Measurements from ENCODE around the gene CRYL1.

Gene CRYL1

GRCh38 chr13:20491926-20492435 is 33.7 kb downstream of the CRYL1 start:
- no peak for DNase-seq

DNA sequence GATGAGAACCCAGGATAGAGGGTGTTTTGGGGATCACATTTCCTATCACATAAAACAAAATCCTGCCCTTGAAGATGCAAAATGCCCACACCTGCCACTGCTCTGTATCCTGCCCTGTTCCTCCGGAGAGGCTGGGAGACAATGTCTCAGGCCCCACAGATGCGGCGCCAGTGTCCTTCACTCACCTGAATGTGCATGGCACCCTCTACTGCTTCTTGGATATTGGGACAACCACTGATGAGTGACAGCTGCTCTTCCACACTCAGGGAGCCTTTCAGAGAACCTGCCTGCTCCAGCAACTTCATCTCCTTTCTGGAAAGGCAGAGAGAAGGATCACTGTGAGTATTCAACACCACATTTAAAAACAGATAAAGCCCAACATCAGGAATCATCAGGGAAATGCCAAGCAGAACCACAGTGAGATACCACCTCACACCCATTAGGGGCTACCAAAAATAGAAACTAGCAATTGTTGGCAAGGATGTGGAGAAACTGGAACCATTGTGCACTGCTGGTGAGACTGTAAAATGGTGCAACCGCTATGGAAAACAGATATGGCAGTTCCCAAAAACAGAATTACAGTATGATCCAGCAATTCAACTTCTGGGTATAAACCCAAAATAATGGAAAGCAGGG is 36.4 kb downstream of the CRYL1 start:
- peak; percentile 38 for DNase-seq

DNA sequence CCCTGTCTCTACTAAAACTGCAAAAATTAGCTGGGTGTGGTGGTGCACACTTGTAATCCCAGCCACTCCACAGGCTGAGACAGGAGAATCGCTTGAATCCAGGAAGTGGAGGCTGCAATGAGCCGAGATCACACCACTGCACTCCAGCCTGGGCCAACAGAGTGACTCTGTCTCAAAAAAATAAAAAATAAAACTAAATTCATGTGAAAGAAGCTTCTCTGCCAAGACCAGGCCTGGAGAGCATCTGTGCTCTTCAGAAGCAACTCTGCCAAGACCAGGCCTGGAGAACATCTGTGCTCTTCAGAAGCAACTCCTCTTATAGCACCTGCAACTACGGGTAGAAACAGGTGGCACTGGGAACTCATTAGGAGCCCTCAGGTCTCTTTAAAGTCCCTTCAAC is 37.7 kb downstream of the CRYL1 start:
- DNase-seq: no peak

DNA sequence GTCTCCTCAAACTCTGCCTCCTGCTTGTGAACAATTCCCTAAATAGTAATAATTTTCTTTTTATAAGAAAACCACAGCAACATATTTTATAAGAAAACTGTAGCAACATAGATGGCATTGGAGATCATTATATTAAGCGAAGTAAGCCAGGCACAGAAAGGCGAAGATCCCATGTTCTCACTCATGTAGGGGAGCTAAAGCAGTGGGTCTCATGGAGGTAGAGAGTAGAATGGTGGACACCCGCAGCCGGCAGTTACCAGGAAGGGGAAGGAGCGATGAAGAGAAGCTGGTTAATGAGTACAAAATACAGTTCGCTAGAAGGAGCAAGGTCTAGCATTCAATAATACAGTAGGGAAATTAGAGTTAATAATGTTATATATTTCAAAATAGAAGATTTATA is 42.9 kb downstream of the CRYL1 start:
- no peak for DNase-seq

DNA sequence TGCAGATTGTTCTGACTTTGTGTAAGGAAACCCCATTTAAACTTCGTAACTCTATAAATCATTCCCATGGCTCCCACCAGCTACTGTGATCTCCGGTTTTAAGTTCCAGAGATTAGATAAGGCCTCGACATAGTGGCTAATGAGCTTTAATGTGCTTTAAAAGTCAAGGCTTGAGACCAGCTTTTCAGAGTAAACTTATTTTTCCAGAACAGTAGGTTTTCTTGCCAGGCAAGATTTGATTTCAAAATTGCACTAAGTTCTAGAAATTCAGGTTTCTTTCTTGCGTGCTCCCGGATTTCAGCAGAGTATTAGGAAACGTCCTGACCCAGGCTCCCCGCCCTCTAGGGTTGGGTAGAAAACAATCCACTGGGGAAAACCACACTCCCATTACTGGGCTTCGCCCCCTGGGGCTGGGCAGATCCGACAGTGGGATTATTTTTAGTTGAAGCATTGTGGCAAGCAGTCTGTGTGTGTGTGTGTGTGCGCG is 43.3 kb downstream of the CRYL1 start:
- DNase-seq: no peak

DNA sequence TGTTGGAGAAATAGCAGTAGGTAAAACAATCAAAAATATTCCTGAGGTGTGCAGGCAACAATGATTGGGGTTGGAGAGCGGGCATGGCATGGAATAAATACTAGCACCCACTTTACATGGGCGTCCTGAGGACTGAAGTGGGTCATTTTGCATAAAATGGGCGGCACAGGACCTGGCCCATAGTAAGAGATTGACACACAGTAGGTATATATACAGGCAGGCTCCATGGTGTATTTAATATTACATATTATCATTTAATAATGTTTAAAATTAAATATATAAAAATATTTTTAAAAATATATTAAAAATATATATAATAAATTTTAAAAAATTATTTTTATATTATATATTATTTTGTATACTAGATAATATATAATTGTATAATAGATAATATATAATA is 48.3 kb downstream of the CRYL1 start:
- DNase-seq: no peak

- DNase-seq: peak; percentile 64
Measured at GRCh38 chr13:20475927-20476691, 49.5 kb downstream of the CRYL1 start.

- DNase-seq: no peak
Measured at GRCh38 chr13:20474515-20474914, 51.1 kb downstream of the CRYL1 start.

- no peak for DNase-seq
Measured at GRCh38 chr13:20473888-20474287, 51.8 kb downstream of the CRYL1 start.

GRCh38 chr13:20473139-20473538 is 52.5 kb downstream of the CRYL1 start:
- no peak for DNase-seq

DNA sequence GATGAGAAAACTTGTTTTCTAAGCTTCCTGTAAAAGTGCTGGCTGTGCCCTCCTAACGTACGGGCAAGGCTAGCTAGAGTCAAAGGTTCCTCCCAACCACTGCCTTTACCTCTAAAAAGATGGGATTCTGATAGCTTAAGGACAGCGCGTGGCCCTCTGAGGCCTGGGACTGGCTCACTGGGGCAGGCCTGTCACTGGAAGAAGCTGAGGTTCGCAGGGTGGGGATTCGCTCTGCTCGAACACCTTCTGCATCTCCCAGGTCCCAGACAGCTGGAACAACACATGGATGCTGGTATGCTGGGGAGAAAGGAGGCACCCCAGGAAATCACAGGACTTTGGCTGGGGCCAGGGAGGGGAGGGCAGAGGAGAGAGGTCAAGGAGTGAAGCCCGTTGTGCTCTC is 53.1 kb downstream of the CRYL1 start:
- no peak for DNase-seq

DNA sequence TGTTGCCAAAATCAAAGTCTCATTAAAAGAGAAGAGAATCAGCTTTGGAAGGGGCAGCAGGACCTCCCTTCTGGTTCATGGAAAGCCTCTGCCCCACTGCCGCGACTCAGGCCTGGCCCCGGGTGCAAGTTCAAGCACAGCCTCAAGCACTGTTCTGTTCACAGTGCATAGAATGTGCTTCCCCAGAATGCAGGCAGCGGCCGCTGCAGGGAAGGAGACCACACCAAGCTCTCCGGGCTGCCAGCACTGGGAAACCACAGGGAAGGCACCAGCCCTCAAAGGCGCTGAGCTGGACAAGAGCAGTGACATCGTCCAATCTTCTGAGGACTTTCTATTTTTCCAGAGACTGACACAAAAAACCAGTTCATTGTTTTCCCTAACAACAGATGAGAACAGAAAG is 55.5 kb downstream of the CRYL1 start:
- DNase-seq: no peak

- no peak for DNase-seq
Measured at GRCh38 chr13:20466371-20466770, 59.3 kb downstream of the CRYL1 start.

- no peak for DNase-seq
Measured at GRCh38 chr13:20465218-20465879, 60.3 kb downstream of the CRYL1 start.

- DNase-seq: no peak
Measured at GRCh38 chr13:20462921-20463320, 62.7 kb downstream of the CRYL1 start.

GRCh38 chr13:20462533-20462915 is 63.1 kb downstream of the CRYL1 start:
- no peak for DNase-seq

- no peak for DNase-seq
Measured at GRCh38 chr13:20461860-20462532, 63.7 kb downstream of the CRYL1 start.

GRCh38 chr13:20461481-20461859 is 64.2 kb downstream of the CRYL1 start:
- no peak for DNase-seq

DNA sequence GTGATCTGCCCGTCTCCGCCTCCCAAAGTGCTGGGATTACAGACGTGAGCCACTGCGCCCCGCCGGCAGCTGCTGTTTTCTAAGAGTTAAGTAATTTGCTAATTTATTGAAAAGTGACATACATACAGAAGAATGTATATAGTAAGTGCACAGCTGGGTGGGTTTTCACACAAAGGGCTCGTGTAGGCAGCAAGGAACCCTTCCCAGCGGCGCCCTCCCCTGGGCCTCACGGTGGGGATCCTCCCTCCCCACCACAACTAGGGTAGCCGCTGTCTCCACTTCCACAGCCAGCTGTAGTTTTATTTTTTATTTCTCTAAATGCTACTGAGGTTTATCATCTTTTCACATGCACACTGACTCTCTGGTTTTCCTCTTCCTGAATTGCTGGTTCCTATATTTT is 64.9 kb downstream of the CRYL1 start:
- DNase-seq: no peak

DNA sequence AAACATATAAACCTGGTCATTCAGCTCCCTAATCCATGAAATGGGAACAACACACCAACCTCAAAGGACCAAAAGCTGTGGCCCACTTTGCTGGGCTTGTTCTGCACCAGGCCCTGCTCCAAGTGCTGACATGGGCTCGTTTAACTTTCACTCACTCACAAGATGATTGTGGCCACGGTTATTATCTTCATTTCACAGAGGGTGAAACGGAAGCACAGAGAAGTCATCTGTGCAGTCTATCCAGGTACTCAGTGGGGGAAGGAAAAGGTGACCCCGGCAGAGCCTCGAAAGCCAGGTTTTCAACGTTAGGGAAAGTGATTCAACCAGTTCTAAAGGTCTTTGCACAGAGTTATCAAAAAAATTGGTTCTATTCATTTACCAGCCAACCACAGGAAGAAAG is 68.0 kb downstream of the CRYL1 start:
- DNase-seq: no peak

GRCh38 chr13:20456737-20457136 is 68.9 kb downstream of the CRYL1 start:
- no peak for DNase-seq

DNA sequence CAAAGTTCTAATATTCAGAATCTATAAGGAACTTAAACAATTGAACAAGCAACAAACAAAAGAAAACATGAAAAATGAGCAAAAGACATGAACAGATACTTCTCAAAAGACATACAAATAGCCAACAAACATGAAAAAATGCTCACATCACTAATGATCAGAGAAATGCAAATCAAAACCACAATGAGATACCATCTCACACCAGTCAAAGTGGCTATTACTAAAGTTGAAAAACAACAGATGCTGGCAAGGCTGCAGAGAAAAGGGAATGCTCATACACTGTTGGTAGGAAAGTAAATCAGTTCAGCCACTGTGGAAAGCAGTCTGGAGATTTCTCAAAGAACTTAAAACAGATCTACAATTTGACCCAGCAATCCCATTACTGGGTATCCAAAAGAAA is 74.3 kb downstream of the CRYL1 start:
- no peak for DNase-seq

DNA sequence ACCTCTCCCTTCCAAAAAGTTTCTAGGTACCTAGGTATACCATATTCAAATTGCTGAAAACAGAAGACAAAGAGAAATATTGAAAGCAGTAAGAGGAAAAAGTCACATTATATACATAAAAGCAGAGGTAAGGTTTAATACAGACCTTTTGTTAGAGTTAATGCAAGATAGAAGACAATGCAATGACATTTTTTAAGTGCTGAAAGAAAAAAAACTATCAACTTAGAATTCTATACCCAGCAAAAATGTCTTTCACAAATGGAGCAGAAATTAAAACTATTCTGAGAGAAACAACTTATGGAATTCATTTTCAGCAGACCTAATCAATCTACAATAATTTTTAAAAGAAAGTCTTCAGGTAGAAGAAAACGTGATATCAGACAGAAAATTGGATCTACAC is 77.2 kb downstream of the CRYL1 start:
- no peak for DNase-seq

All from CD4-positive, alpha-beta T cell treated with Interleukin-4 for 4 hours (primary cell).